ENCODE results near the gene KIF1A. TPM values are rescaled to one million over a fixed set of nuclear protein-coding genes. Genes with fewer than 3 reads are reported as not detected.
A peak's percentile ranks its signal among the peaks of the same experiment; 100 is the strongest.

The KIF1A gene
- total RNA-seq, 1 experiment from 2014 or later, result 279 TPM

GRCh38 chr2:240797914-240798313 is 22.1 kb downstream of the KIF1A start:
- ChIA-PET CTCF (no interaction called here), POLR2A (no interaction called here)
- Mint-ChIP-seq H3K27me3 (ENCODE audit: low read depth) (no peaks in the 10 kb centered on the region), H3K9me3 (no peaks in the 10 kb centered on the region), H3K4me3 (no peak overlapping the region), H3K4me1 (peaks cover 25% of the 10 kb centered on the region), H3K36me3 (peaks cover 32% of the 10 kb centered on the region), H3K27ac (peak overlapping the region; percentile 45)
- ATAC-seq (no peak), DNase-seq (ENCODE audit: low spot score) (no peak)
- TF ChIP-seq, protein P1, sequence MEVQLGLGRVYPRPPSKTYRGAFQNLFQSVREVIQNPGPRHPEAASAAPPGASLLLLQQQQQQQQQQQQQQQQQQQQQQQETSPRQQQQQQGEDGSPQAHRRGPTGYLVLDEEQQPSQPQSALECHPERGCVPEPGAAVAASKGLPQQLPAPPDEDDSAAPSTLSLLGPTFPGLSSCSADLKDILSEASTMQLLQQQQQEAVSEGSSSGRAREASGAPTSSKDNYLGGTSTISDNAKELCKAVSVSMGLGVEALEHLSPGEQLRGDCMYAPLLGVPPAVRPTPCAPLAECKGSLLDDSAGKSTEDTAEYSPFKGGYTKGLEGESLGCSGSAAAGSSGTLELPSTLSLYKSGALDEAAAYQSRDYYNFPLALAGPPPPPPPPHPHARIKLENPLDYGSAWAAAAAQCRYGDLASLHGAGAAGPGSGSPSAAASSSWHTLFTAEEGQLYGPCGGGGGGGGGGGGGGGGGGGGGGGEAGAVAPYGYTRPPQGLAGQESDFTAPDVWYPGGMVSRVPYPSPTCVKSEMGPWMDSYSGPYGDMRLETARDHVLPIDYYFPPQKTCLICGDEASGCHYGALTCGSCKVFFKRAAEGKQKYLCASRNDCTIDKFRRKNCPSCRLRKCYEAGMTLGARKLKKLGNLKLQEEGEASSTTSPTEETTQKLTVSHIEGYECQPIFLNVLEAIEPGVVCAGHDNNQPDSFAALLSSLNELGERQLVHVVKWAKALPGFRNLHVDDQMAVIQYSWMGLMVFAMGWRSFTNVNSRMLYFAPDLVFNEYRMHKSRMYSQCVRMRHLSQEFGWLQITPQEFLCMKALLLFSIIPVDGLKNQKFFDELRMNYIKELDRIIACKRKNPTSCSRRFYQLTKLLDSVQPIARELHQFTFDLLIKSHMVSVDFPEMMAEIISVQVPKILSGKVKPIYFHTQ (CRISPR knock-in tag; IDR thresholded peaks at IDR 0.05), result no peak
- TF ChIP-seq SOX15 (CRISPR knock-in tag; IDR thresholded peaks at IDR 0.05), result no peak
- no peak for TF ChIP-seq ZNF423 (CRISPR knock-in tag; IDR thresholded peaks at IDR 0.05)
- no peak for TF ChIP-seq JAZF1 (CRISPR knock-in tag; IDR thresholded peaks at IDR 0.05)
- TF ChIP-seq, protein P2, sequence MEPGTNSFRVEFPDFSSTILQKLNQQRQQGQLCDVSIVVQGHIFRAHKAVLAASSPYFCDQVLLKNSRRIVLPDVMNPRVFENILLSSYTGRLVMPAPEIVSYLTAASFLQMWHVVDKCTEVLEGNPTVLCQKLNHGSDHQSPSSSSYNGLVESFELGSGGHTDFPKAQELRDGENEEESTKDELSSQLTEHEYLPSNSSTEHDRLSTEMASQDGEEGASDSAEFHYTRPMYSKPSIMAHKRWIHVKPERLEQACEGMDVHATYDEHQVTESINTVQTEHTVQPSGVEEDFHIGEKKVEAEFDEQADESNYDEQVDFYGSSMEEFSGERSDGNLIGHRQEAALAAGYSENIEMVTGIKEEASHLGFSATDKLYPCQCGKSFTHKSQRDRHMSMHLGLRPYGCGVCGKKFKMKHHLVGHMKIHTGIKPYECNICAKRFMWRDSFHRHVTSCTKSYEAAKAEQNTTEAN (CRISPR knock-in tag; IDR thresholded peaks at IDR 0.05), result no peak
- TF ChIP-seq ESRRA (CRISPR knock-in tag; IDR thresholded peaks at IDR 0.05; ENCODE audit: borderline replicate concordance), result no peak

DNA sequence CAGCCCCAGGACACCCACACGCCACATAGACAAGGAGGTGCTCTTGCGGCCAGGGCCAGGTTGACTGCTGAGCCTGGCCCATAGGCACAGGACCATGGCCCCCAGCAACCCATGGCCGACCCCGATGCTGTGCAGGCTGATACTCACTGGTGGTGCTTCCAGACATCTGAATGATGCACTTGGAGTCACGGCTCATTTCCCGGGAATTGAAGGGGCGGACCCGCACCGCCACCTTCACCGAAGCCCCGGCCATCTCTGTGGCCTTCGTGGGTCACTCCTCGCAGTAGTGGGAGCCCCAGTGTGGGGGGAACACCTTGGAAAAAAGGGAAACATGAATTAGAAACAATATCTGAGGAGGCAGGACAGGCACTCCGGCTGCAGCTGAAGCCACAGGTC is 22.5 kb downstream of the KIF1A start:
- DNase-seq (ENCODE audit: low spot score) (no peak), ATAC-seq (no peak)
- ChIA-PET POLR2A (no interaction called here), CTCF (no interaction called here)
- no peak for TF ChIP-seq IRF1 (CRISPR knock-in tag; IDR thresholded peaks at IDR 0.05)
- TF ChIP-seq EMX1 (CRISPR knock-in tag; IDR thresholded peaks at IDR 0.05), result no peak
- no peak for TF ChIP-seq CREB1 (CRISPR knock-in tag; IDR thresholded peaks at IDR 0.05)
- TF ChIP-seq TEAD4 (CRISPR knock-in tag; IDR thresholded peaks at IDR 0.05), result no peak
- TF ChIP-seq JAZF1 (CRISPR knock-in tag; IDR thresholded peaks at IDR 0.05), result no peak
- no peak for TF ChIP-seq CBFB (CRISPR knock-in tag; IDR thresholded peaks at IDR 0.05; ENCODE audit: low read depth)
- TF ChIP-seq FOXJ3 (CRISPR knock-in tag; IDR thresholded peaks at IDR 0.05; ENCODE audit: borderline replicate concordance), result no peak
- TF ChIP-seq, protein P3, sequence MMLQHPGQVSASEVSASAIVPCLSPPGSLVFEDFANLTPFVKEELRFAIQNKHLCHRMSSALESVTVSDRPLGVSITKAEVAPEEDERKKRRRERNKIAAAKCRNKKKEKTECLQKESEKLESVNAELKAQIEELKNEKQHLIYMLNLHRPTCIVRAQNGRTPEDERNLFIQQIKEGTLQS (CRISPR knock-in tag; conservative IDR thresholded peaks at IDR 0.05), result no peak
- TF ChIP-seq SMAD4 (CRISPR knock-in tag; IDR thresholded peaks at IDR 0.05), result no peak
- TF ChIP-seq TP53 (CRISPR knock-in tag; IDR thresholded peaks at IDR 0.05), result no peak
- TF ChIP-seq, protein P4, sequence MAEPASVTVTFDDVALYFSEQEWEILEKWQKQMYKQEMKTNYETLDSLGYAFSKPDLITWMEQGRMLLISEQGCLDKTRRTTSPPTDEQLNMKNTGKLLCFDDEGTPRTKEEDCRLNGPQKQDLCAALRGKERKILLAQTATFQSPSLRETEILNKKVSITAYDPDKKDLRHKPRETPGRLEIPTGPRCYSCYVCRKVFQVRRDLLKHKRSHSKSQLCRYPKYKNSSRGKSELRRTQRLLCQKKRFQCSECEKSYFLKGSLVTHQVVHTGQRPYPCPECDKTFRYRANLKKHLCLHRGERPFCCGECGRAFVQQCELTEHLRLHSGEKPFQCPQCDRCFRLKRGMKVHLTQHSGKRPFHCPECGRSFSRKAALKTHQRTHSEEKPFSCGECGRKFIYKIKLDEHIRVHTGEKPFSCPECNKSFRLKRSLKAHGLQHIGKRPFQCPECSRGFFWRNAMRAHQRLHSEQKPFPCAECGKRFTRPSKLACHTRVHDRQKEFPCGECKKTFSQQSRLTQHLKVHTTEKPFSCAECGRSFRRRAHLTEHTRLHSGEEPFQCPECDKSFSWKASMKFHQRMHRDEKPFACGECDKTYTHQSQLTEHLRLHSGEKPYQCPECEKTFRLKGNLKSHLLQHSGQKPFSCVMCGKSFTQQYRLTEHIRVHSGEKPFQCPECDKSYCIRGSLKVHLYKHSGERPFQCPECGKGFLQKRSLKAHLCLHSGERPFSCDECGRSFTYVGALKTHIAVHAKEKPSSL (CRISPR knock-in tag; conservative IDR thresholded peaks at IDR 0.05), result no peak
- TF ChIP-seq ZNF121 (CRISPR knock-in tag; IDR thresholded peaks at IDR 0.05), result no peak
- TF ChIP-seq HMGXB4 (CRISPR knock-in tag; IDR thresholded peaks at IDR 0.05), result no peak
- TF ChIP-seq FOXP1 (CRISPR knock-in tag; IDR thresholded peaks at IDR 0.05; ENCODE audit: borderline replicate concordance), result no peak
- no peak for TF ChIP-seq MLX (CRISPR knock-in tag; IDR thresholded peaks at IDR 0.05)
- no peak for TF ChIP-seq ZNF671 (CRISPR knock-in tag; IDR thresholded peaks at IDR 0.05)
- TF ChIP-seq TEAD1 (CRISPR knock-in tag; IDR thresholded peaks at IDR 0.05), result no peak
- no peak for TF ChIP-seq ETV6 (CRISPR knock-in tag; IDR thresholded peaks at IDR 0.05)
- TF ChIP-seq, protein P5, sequence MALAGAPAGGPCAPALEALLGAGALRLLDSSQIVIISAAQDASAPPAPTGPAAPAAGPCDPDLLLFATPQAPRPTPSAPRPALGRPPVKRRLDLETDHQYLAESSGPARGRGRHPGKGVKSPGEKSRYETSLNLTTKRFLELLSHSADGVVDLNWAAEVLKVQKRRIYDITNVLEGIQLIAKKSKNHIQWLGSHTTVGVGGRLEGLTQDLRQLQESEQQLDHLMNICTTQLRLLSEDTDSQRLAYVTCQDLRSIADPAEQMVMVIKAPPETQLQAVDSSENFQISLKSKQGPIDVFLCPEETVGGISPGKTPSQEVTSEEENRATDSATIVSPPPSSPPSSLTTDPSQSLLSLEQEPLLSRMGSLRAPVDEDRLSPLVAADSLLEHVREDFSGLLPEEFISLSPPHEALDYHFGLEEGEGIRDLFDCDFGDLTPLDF (CRISPR knock-in tag; IDR thresholded peaks at IDR 0.05), result no peak
- Mint-ChIP-seq H3K36me3 (peaks cover 32% of the 10 kb centered on the region), H3K4me3 (no peak overlapping the region), H3K9me3 (no peaks in the 10 kb centered on the region), H3K27me3 (ENCODE audit: low read depth) (no peaks in the 10 kb centered on the region), H3K4me1 (peaks cover 26% of the 10 kb centered on the region), H3K27ac (peak overlapping the region; percentile 45; the same call in 1 of the 2 replicates)
